K562 (cell line): ENCODE data around the gene SLC38A1. TPM values are rescaled to one million over a fixed set of nuclear protein-coding genes. Genes with fewer than 3 reads are reported as not detected.

Experiments
- ATAC-seq: fragments of 200-7000 bp; cut with Tn5 transposase; 3 replicates; pipeline ENCODE4 v1.9.1; 2020; ENCODE audit warnings: moderate library complexity
- BruUV-seq: library from RNA; stranded (reverse); fragments of 400-500 nt; replicated peaks from 2 replicates; lab custom pipeline; 2021; lab: Mats Ljungman, UMichigan
- CTCF ChIA-PET: fragments of 300-600 bp; formaldehyde crosslinking; extraction: SDS; loops from one replicate; lab custom pipeline; 2021; ENCODE audit warnings: low intra/inter-chr PET ratio; lab: Yijun Ruan, JAX
- POLR2A ChIA-PET: fragments of 300-600, 350-650 bp; sonication (Branson Sonifier 250); formaldehyde crosslinking; extraction: SDS; loops from one replicate; lab custom pipeline; 2021; ENCODE audit warnings: antibody characterized with exemption, inconsistent platforms; lab: Yijun Ruan, JAX
- DNase-seq, 4 experiments: peaks; one replicate each; pipeline versions ENCODE4 v3.0.0 to v3.0.0-alpha.2; 2011 to 2018; ENCODE audit warnings: low spot score in 3 of 4, mixed read lengths in 3 of 4; ENCODE audit errors: extremely low read depth in 1 of 4
- FAIRE-seq: peaks from 2 replicates; lab custom pipeline; 2011; peaks lifted over from hg19 to GRCh38; lab: Jason Lieb, UNC
- H2AFZ ChIP-seq: 2 replicates; pipeline ENCODE4 v1.6.0; 2011; ENCODE audit warnings: low read depth, low read length, control low read depth, inconsistent platforms
- H3K27ac ChIP-seq: fragments of 200-600 bp; 3 replicates; pipeline ENCODE4 v1.8.0; 2011; ENCODE audit warnings: low read depth, mild to moderate bottlenecking, control low read depth, inconsistent platforms, low read length, moderate library complexity, mixed read lengths; ENCODE audit errors: extremely low read depth
- H3K27me3 ChIP-seq, 2 experiments: fragments of 300-600 bp in 1 of 2; 2 replicates in 1 of 2; 3 replicates in 1 of 2; pipeline versions ENCODE4 v1.6.0 to v1.8.0; 2011; ENCODE audit warnings: inconsistent platforms in 2 of 2, low read length in 2 of 2, mild to moderate bottlenecking in 1 of 2, mixed read lengths in 1 of 2, moderate library complexity in 1 of 2; ENCODE audit not compliant: control insufficient read depth in 2 of 2, insufficient read depth in 2 of 2
- H3K36me3 ChIP-seq: fragments of 300-600 bp; 3 replicates; pipeline ENCODE4 v1.8.0; 2011; ENCODE audit warnings: mild to moderate bottlenecking, low read length, inconsistent platforms; ENCODE audit not compliant: control insufficient read depth, insufficient read depth
- H3K4me1 ChIP-seq, 2 experiments: fragments of 200-600 bp in 1 of 2; replicated peaks in 1 of 2; 2 replicates in 1 of 2; 3 replicates in 1 of 2; pipeline versions ENCODE4 v1.5.1 to v1.8.0; 2011; ENCODE audit warnings: inconsistent platforms in 2 of 2, low read length in 2 of 2, mild to moderate bottlenecking in 1 of 2, mixed read lengths in 1 of 2, moderate library complexity in 1 of 2; ENCODE audit not compliant: control insufficient read depth in 2 of 2, insufficient read depth in 2 of 2
- H3K4me2 ChIP-seq: 2 replicates; pipeline ENCODE4 v1.6.1; 2011; ENCODE audit warnings: low read length, control low read depth, inconsistent platforms, mixed read lengths; ENCODE audit not compliant: insufficient read depth
- H3K4me3 ChIP-seq: fragments of 200-600 bp; sonication (generic), shearing (Covaris generic); 2 replicates; pipeline ENCODE4 v1.5.1; 2016; ENCODE audit warnings: control low read depth, inconsistent platforms
- H3K79me2 ChIP-seq: fragments of 200-600 bp; 3 replicates; pipeline ENCODE4 v1.8.0; 2011; ENCODE audit warnings: low read length, inconsistent platforms; ENCODE audit not compliant: control insufficient read depth, insufficient read depth
- H3K9ac ChIP-seq, 2 experiments: 2 replicates each; pipeline versions ENCODE4 v1.6.0 to v1.6.1; 2011; ENCODE audit warnings: low read depth in 2 of 2, low read length in 2 of 2, control low read depth in 1 of 2, inconsistent platforms in 1 of 2, mild to moderate bottlenecking in 1 of 2, mixed read lengths in 1 of 2; ENCODE audit not compliant: insufficient read depth in 1 of 2
- H3K9me1 ChIP-seq: one replicate; pipeline ENCODE4 v1.6.0; 2011; ENCODE audit warnings: inconsistent platforms, mild to moderate bottlenecking, low read length, moderate library complexity; ENCODE audit not compliant: control insufficient read depth, insufficient read depth
- H3K9me3 ChIP-seq: replicated peaks from 2 replicates; pipeline ENCODE4 v1.5.1; 2011; ENCODE audit warnings: low read depth, low read length, inconsistent platforms; ENCODE audit not compliant: control insufficient read depth, insufficient read depth
- H4K20me1 ChIP-seq: replicated peaks from 2 replicates; pipeline ENCODE4 v1.6.1; 2011; ENCODE audit warnings: low read length, inconsistent platforms, mixed read lengths; ENCODE audit not compliant: control insufficient read depth, insufficient read depth
- CBX5 ChIP-seq: IDR thresholded peaks from 2 replicates; pipeline ENCODE4 v1.6.1; 2014; ENCODE audit warnings: low read depth, borderline replicate concordance
- E2F8 ChIP-seq: fragments of 450-650 bp; IDR thresholded peaks from 2 replicates; pipeline ENCODE4 v1.7.1; 2018; ENCODE audit warnings: mild to moderate bottlenecking, low read depth; ENCODE audit not compliant: partially characterized antibody
- EP400 ChIP-seq: fragments of 450-650 bp; IDR thresholded peaks from 2 replicates; pipeline ENCODE4 v1.6.1; 2017; ENCODE audit warnings: antibody characterized with exemption, mild to moderate bottlenecking, moderate library complexity
- GATA2 ChIP-seq: sonication (generic); formaldehyde crosslinking; IDR thresholded peaks from 2 replicates; pipeline ENCODE4 v1.4.0; 2020; ENCODE audit warnings: mild to moderate bottlenecking, missing genetic modification reagents
- HDAC6 ChIP-seq: IDR thresholded peaks from 2 replicates; pipeline ENCODE4 v1.6.1; 2012; ENCODE audit warnings: low read depth, mild to moderate bottlenecking, control low read depth, inconsistent platforms, low read length, moderate library complexity
- HOMEZ ChIP-seq: fragments of 250-450 bp; sonication (Bioruptor Pico); IDR thresholded peaks from 2 replicates; pipeline ENCODE4 v1.4.0; 2020; ENCODE audit warnings: mild to moderate bottlenecking, moderate library complexity
- MAFG ChIP-seq: fragments of 450-650 bp; conservative IDR thresholded peaks from 2 replicates; pipeline ENCODE4 v1.6.1; 2016; ENCODE audit warnings: missing genetic modification characterization, missing compliant biosample characterization
- PHB ChIP-seq: fragments of 250-450 bp; sonication (Bioruptor Pico); IDR thresholded peaks from 2 replicates; pipeline ENCODE4 v1.5.0; 2021
- RAD21 ChIP-seq, 2 experiments: fragments of 250-450 bp in 1 of 2; fragments of 450-650 bp in 1 of 2; sonication (Bioruptor Pico) in 1 of 2; formaldehyde crosslinking in 1 of 2; IDR thresholded peaks in 1 of 2; conservative IDR thresholded peaks in 1 of 2; 2 replicates each; pipeline versions ENCODE4 v1.4.0 to v1.8.0; 2020 to 2022; ENCODE audit warnings: mild to moderate bottlenecking in 2 of 2, moderate library complexity in 1 of 2
- SETDB1 ChIP-seq: IDR thresholded peaks from one replicate; pipeline ENCODE4 v1.6.1; 2012; ENCODE audit warnings: low read length, control low read depth, inconsistent platforms
- SIX5 ChIP-seq, 2 experiments: IDR thresholded peaks; 2 replicates each; pipeline ENCODE4 v1.6.1; 2011; ENCODE audit warnings: low read length in 2 of 2, borderline replicate concordance in 1 of 2, low read depth in 1 of 2, mild to moderate bottlenecking in 1 of 2, moderate library complexity in 1 of 2; ENCODE audit not compliant: insufficient read depth in 1 of 2
- YY1 ChIP-seq, 3 experiments: IDR thresholded peaks; 2 replicates each; pipeline ENCODE4 v1.6.1; 2011; ENCODE audit warnings: low read length in 2 of 3, mild to moderate bottlenecking in 2 of 3, moderate library complexity in 2 of 3, borderline replicate concordance in 1 of 3, control low read depth in 1 of 3, low read depth in 1 of 3; ENCODE audit not compliant: insufficient read depth in 3 of 3, insufficient replicate concordance in 2 of 3, control insufficient read depth in 1 of 3, insufficient read length in 1 of 3; ENCODE audit errors: extremely low read depth in 1 of 3
- ZNF143 ChIP-seq: sonication (generic); formaldehyde crosslinking; IDR thresholded peaks from 2 replicates; pipeline ENCODE4 v1.9.0; 2022; ENCODE audit warnings: mild to moderate bottlenecking, missing genetic modification reagents
- WGBS: fragments of 100-300 bp; shearing (Covaris generic); methylation state at CpG from one replicate; pipeline ENCODE4 v1.1.6; 2016; ENCODE audit warnings: low coverage, mixed read lengths; ENCODE audit not compliant: insufficient coverage; ENCODE audit errors: missing lambda C conversion rate; 5-methylcytosine and 5-hydroxymethylcytosine counted together
- in situ Hi-C: fragments of 300-500 bp; cut with MboI; formaldehyde crosslinking; loops from 4 replicates; pipeline ENCODE4 v1.15.0; 2018; ENCODE audit warnings: inconsistent platforms, mixed read lengths
- intact Hi-C: fragments of 100-400 bp; cut with micrococcal nuclease; formaldehyde crosslinking; loops from 2 replicates; pipeline ENCODE4 v1.14.2; 2022
- polyA plus RNA-seq, 8 experiments: library from polyadenylated mRNA; depleted of rRNA in 4 of 8; stranded (reverse) in 5 of 8; unstranded in 3 of 8; fragments of >200 nt; fragmentation: Nextera tagmentation in 2 of 8; fragmentation: Illumina TruSeq in 1 of 8; extraction: Ambion mirVana in 2 of 8; extraction: Trizol in 1 of 8; gene quantifications; 2 replicates each; pipeline versions ENCODE4 v1.2.1 to v1.2.3, GENCODE V29; 2011 to 2014; ENCODE audit warnings: inconsistent platforms in 1 of 8, missing spikeins in 1 of 8
- total RNA-seq, 7 experiments: library from RNA; depleted of rRNA in 6 of 7; stranded (reverse); fragments of >200 nt in 6 of 7; fragmentation: Illumina TruSeq in 2 of 7; extraction: Trizol in 2 of 7; gene quantifications; 2 replicates each; pipeline versions ENCODE4 v1.2.1 to v1.2.3, GENCODE V29; 2011 to 2021; ENCODE audit warnings: low replicate concordance in 1 of 7
- TF ChIP-seq, protein P1 (sequence below): conservative IDR thresholded peaks from 2 replicates; pipeline ENCODE4 v1.6.1; 2011; ENCODE audit warnings: low read depth, mild to moderate bottlenecking, low read length; ENCODE audit not compliant: control insufficient read depth

Gene SLC38A1
- total and polyA plus RNA-seq, 9 of the 15 experiments (the other 6 are each of a cell fraction or from before 2014, with no cell fraction given), result 51.9 to 112 (median 75.0) TPM

GRCh38 chr12:46303039-46303666 is 34.3 kb upstream of the SLC38A1 start:
- no peak overlapping the region for H3K4me3 ChIP-seq
- no peak overlapping the region for H2AFZ ChIP-seq
- H3K4me2 ChIP-seq, result no peak overlapping the region
- H3K27me3 ChIP-seq, result no peaks in the 10 kb centered on the region
- FAIRE-seq (peak; percentile 84), DNase-seq (peak; percentile 57 to 74 (median 65)), ATAC-seq (peak; percentile 97)
- 50% methylated on average over 5 of the region's 5 CpGs for WGBS
- H3K9me1 ChIP-seq, result no peaks in the 10 kb centered on the region
- CTCF ChIA-PET, result no interaction called here
- BruUV-seq, result no TSS peak
- no peaks in the 10 kb centered on the region for H3K9me3 ChIP-seq
- H3K4me1 ChIP-seq, result no peaks in the 10 kb centered on the region
- no peaks in the 10 kb centered on the region for H3K79me2 ChIP-seq
- no peak overlapping the region for H3K27ac ChIP-seq
- no peaks in the 10 kb centered on the region for H4K20me1 ChIP-seq
- intact Hi-C loops, result loop anchor here (1.0 kb wide), 1 partner anchor 150 kb away; no protein-coding TSS in a partner anchor
- in situ Hi-C loops, result no loop called here
- H3K9ac ChIP-seq, result no peak overlapping the region
- POLR2A ChIA-PET, result no interaction called here
- no peaks in the 10 kb centered on the region for H3K36me3 ChIP-seq
- TF ChIP-seq E2F8, result no peak
- no peak for TF ChIP-seq YY1 (IDR thresholded peaks at IDR 0.05; ENCODE audit: borderline replicate concordance in 1 of 3, control insufficient read depth in 1 of 3, extremely low read depth in 1 of 3, insufficient read depth in 3 of 3, insufficient read length in 1 of 3, insufficient replicate concordance in 2 of 3, low read depth in 1 of 3, low read length in 2 of 3)
- no peak for TF ChIP-seq SIX5 (IDR thresholded peaks at IDR 0.05; ENCODE audit: borderline replicate concordance in 1 of 2, insufficient read depth in 1 of 2, low read depth in 1 of 2, low read length in 2 of 2)
- no peak for TF ChIP-seq CBX5
- no peak for TF ChIP-seq SETDB1
- TF ChIP-seq MAFG (tag), result 0 out of 2 replicates have a peak, but pooled peaks have one; percentile 2
- TF ChIP-seq, protein P1, sequence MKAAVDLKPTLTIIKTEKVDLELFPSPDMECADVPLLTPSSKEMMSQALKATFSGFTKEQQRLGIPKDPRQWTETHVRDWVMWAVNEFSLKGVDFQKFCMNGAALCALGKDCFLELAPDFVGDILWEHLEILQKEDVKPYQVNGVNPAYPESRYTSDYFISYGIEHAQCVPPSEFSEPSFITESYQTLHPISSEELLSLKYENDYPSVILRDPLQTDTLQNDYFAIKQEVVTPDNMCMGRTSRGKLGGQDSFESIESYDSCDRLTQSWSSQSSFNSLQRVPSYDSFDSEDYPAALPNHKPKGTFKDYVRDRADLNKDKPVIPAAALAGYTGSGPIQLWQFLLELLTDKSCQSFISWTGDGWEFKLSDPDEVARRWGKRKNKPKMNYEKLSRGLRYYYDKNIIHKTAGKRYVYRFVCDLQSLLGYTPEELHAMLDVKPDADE, result no peak
- TF ChIP-seq PHB (CRISPR knock-in tag), result no peak
- TF ChIP-seq ZNF143 (CRISPR knock-in tag), result no peak
- TF ChIP-seq GATA2, result no peak
- no peak for TF ChIP-seq HDAC6
- TF ChIP-seq RAD21 (CRISPR knock-in tag; conservative IDR thresholded peaks at IDR 0.05 in 1 of 2, IDR thresholded peaks at IDR 0.05 in 1 of 2), result peak in 1 of 2 experiments; percentile 75; a peak in 2 of 4 replicates
- no peak for TF ChIP-seq EP400
- no peak for TF ChIP-seq HOMEZ (CRISPR knock-in tag)
